GM19438 (cell line): ENCODE results near the gene PKD2L2.

Experiments
- ATAC-seq: cut with Tn5 transposase; IDR thresholded peaks from one replicate; pipeline ENCODE4 v1.9.1; 2021; ENCODE audit warnings: low read depth; ENCODE audit not compliant: unreplicated experiment

Gene PKD2L2

GRCh38 chr5:137880313-137880712 lies 8.9 kb upstream of the PKD2L2 start:
- no peak for ATAC-seq

- no peak for ATAC-seq
These were observed 1.4 kb upstream of the PKD2L2 start for GRCh38 chr5:137887831-137888230.

- ATAC-seq, result no peak
These were observed 793 bp upstream of the PKD2L2 start for GRCh38 chr5:137888466-137888862.

- ATAC-seq, result no peak
These were observed 1.6 kb downstream of the PKD2L2 start for GRCh38 chr5:137890845-137891244.

GRCh38 chr5:137891849-137892248 lies 2.6 kb downstream of the PKD2L2 start:
- no peak for ATAC-seq

GRCh38 chr5:137894586-137894985 lies 5.3 kb downstream of the PKD2L2 start:
- ATAC-seq, result no peak

- no peak for ATAC-seq
These were observed 7.3 kb downstream of the PKD2L2 start for GRCh38 chr5:137896560-137896959.

GRCh38 chr5:137899493-137899892 lies 10.2 kb downstream of the PKD2L2 start:
- no peak for ATAC-seq

- no peak for ATAC-seq
These were observed 12.0 kb downstream of the PKD2L2 start for GRCh38 chr5:137901011-137901817.

- ATAC-seq, result no peak
These were observed 13.3 kb downstream of the PKD2L2 start for GRCh38 chr5:137902408-137903133.

GRCh38 chr5:137914758-137915157 lies 25.5 kb downstream of the PKD2L2 start:
- no peak for ATAC-seq

GRCh38 chr5:137916923-137917322 lies 27.7 kb downstream of the PKD2L2 start:
- ATAC-seq, result no peak

- no peak for ATAC-seq
These were observed 32.7 kb downstream of the PKD2L2 start for GRCh38 chr5:137921931-137922330.

GRCh38 chr5:137923856-137924255 lies 34.6 kb downstream of the PKD2L2 start:
- ATAC-seq, result no peak

- no peak for ATAC-seq
These were observed 43.5 kb downstream of the PKD2L2 start for GRCh38 chr5:137932800-137933199.

GRCh38 chr5:137933491-137933911 lies 44.2 kb downstream of the PKD2L2 start:
- no peak for ATAC-seq

- ATAC-seq, result no peak
These were observed 45.9 kb downstream of the PKD2L2 start for GRCh38 chr5:137935190-137935589.

- ATAC-seq, result no peak
These were observed 46.4 kb downstream of the PKD2L2 start for GRCh38 chr5:137935694-137936093.

GRCh38 chr5:137937994-137938750 lies 48.9 kb downstream of the PKD2L2 start:
- ATAC-seq, result no peak

GRCh38 chr5:137938751-137939143 lies 49.5 kb downstream of the PKD2L2 start:
- no peak for ATAC-seq

GRCh38 chr5:137939331-137939730 lies 50.1 kb downstream of the PKD2L2 start:
- ATAC-seq, result no peak
